Gastroesophageal sphincter (tissue), 4 donors: Measurements from ENCODE around the gene COL1A1. TPM values are rescaled to one million over a fixed set of nuclear protein-coding genes. Genes with fewer than 3 reads are reported as not detected.

Experiments
- ATAC-seq: fragments of 150-250 bp; one replicate; pipeline ENCODE4 v1.9.1; 2016; ENCODE audit warnings: mild to moderate bottlenecking, moderate library complexity
- H3K27ac ChIP-seq, 4 donors: fragments of 200-600 bp; sonication (generic) in 3 of 4; 1 replicate in 3 of 4; 2 replicates in 1 of 4; pipeline ENCODE4 v1.5.1; 2016 to 2019
- H3K27me3 ChIP-seq: fragments of 200-600 bp; sonication (generic); one replicate; pipeline ENCODE4 v1.5.1; 2019
- H3K36me3 ChIP-seq, 2 donors: fragments of 200-600 bp; sonication (generic); one replicate each; pipeline ENCODE4 v1.5.1; 2019; ENCODE audit warnings: control low read depth in 1 of 2
- H3K4me1 ChIP-seq, 3 donors: fragments of 200-600 bp; sonication (generic); 1 replicate in 2 of 3; 2 replicates in 1 of 3; pipeline ENCODE4 v1.5.1; 2016 to 2019; ENCODE audit warnings: control low read depth in 2 of 3
- H3K4me3 ChIP-seq, 2 donors: fragments of 200-600 bp; sonication (generic); one replicate each; pipeline ENCODE4 v1.5.1; 2019; ENCODE audit warnings: mild to moderate bottlenecking in 1 of 2, moderate library complexity in 1 of 2
- H3K9me3 ChIP-seq, 3 donors: fragments of 200-600 bp; sonication (generic); one replicate each; pipeline ENCODE4 v1.5.1; 2017 to 2019; ENCODE audit warnings: control low read depth in 2 of 3
- CTCF ChIP-seq, 4 experiments: fragments of 200-600 bp in 2 of 4; fragments of 450-650 bp in 2 of 4; sonication (generic) in 1 of 4; IDR thresholded peaks; one replicate each; pipeline ENCODE4 v1.5.1; 2017 to 2019; ENCODE audit warnings: antibody characterized with exemption in 4 of 4, mild to moderate bottlenecking in 2 of 4, moderate library complexity in 2 of 4
- EP300 ChIP-seq: sonication (generic); formaldehyde crosslinking; IDR thresholded peaks from one replicate; pipeline ENCODE4 v1.6.1; 2017; ENCODE audit warnings: antibody characterized with exemption, mild to moderate bottlenecking
- POLR2A ChIP-seq, 2 donors: fragments of 450-650 bp; IDR thresholded peaks; one replicate each; pipeline ENCODE4 v1.6.1; 2017; ENCODE audit warnings: antibody characterized with exemption in 2 of 2, mild to moderate bottlenecking in 2 of 2, moderate library complexity in 1 of 2
- POLR2AphosphoS5 ChIP-seq: sonication (generic); formaldehyde crosslinking; IDR thresholded peaks from one replicate; pipeline ENCODE4 v1.6.1; 2017; ENCODE audit warnings: antibody characterized with exemption
- WGBS, 2 donors: methylation state at CpG; one replicate each; pipeline ENCODE4 v1.1.5; 2018; ENCODE audit warnings: low coverage in 1 of 2; 5-methylcytosine and 5-hydroxymethylcytosine counted together
- total RNA-seq, 4 donors: library from RNA; depleted of rRNA; stranded (reverse); fragments of >200 nt; gene quantifications; one replicate each; pipeline ENCODE4 v1.1.0, GENCODE V29; 2016

The COL1A1 gene
- total RNA-seq, 4 donors from 2014 or later = 14.6 to 92.9 (median 69.7) TPM

DNA sequence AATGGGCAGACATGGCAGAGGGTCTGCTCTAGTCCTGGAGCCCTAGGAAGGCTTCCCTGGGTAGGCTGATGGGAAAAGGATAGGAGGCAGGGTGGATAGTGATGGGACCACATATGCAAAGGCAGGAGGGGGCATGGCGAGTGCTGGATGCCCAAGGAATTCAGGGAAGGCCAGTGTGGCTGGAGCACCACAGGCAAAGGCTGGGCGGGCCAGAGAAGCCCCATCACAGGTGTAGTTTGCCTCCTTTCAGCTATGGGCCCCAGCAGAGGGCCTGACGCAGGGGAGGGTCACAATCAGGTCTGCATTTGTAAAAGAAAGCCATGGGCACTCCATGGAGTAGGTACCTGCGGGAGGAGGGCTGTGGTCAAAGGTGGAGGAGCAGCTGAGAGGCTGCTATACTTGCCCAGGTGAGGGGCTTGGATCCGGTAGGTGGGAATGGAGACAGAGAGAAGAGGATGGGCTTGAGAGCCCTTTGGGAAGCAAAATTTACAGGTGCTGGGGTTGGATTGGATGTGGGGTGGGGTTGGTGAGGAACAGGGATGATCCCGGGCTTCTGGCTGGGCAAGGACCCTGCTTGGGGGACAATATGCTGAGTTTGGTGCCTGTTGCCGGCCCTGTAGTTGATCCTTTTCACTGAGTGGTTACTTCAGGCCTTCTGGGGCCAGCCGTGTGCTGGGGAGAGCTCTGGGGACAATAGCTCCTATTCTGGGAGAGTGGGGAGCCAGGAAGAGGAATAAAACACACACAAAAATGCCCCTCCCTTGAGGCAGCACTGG, 6.5 kb upstream of the COL1A1 start:
- TF ChIP-seq CTCF (IDR thresholded peaks at IDR 0.05) = no peak
- no peak for TF ChIP-seq EP300
- TF ChIP-seq POLR2AphosphoS5 = no peak
- TF ChIP-seq POLR2A (IDR thresholded peaks at IDR 0.05) = no peak
- no peaks in the 10 kb centered on the region for H3K9me3 ChIP-seq
- H3K36me3 ChIP-seq = no peaks in the 10 kb centered on the region
- peaks cover 9 to 94% (median 43%) of the 10 kb centered on the region in 3 donors for H3K4me1 ChIP-seq
- no peak overlapping the region for H3K4me3 ChIP-seq
- peak overlapping the region in 3 of 4 donors; percentile 39 to 91 (median 84) for H3K27ac ChIP-seq
- H3K27me3 ChIP-seq = peaks cover 4% of the 10 kb centered on the region
- ATAC-seq = no peak
- 84 to 87% methylated on average over 5 to 7 of the region's 8 CpGs for WGBS, 2 donors

GRCh38 chr17:50207315-50207714, 5.9 kb upstream of the COL1A1 start:
- no peak for TF ChIP-seq POLR2A (IDR thresholded peaks at IDR 0.05)
- TF ChIP-seq POLR2AphosphoS5 = no peak
- no peak for TF ChIP-seq CTCF (IDR thresholded peaks at IDR 0.05)
- TF ChIP-seq EP300 = no peak

DNA sequence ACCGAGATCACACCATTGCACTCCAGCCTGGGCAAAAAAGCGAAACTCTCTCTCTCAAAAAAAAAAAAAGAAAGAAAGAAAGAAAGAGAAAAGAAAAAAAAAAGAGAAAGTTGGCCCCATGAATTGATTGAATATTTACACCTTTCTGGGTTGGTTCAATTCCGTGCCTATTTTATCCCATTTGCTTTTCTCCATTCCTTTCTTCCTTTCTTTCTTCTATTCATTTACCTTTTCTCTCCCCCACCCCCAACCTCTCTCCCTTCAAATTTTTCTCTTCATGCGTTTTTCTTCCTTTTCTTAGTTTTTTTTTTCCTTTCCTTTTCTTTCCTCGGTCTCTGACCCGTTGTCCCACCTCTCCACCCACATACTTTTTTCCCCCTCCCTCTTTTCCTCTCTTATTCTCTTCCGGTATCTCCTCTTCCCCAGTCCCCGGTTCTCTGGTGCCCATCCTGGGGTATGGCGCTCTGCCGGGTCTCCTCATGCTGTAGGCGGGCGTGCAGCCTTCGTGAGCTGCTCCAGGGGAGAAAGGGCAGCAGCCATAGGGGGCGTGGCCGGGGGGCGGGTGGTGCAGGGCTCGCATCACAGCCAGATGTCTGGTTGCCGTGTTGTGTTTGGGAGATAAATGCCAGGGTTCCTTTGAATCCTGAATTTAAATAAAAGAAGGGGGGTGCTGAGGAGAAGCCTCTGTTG, 5.3 kb upstream of the COL1A1 start:
- no peaks in the 10 kb centered on the region for H3K9me3 ChIP-seq
- H3K36me3 ChIP-seq = no peaks in the 10 kb centered on the region
- TF ChIP-seq POLR2A (IDR thresholded peaks at IDR 0.05) (no peak), EP300 (no peak), CTCF (IDR thresholded peaks at IDR 0.05) (no peak), POLR2AphosphoS5 (no peak)
- 22 to 40% methylated on average over 6 to 13 of the region's 18 CpGs for WGBS, 2 donors
- peaks cover 9 to 86% (median 40%) of the 10 kb centered on the region in 3 donors for H3K4me1 ChIP-seq
- H3K4me3 ChIP-seq = peak overlapping the region in 1 of 2 donors; percentile 12
- peak overlapping the region in 3 of 4 donors; percentile 47 to 94 (median 49) for H3K27ac ChIP-seq
- ATAC-seq = no peak
- H3K27me3 ChIP-seq = peaks cover 6% of the 10 kb centered on the region

More at GRCh38 chr17:50207315-50207714, 5.9 kb upstream of the COL1A1 start:
- no peaks in the 10 kb centered on the region for H3K9me3 ChIP-seq
- H3K4me3 ChIP-seq = no peak overlapping the region
- H3K36me3 ChIP-seq = no peaks in the 10 kb centered on the region
- peaks cover 9 to 88% (median 43%) of the 10 kb centered on the region in 3 donors for H3K4me1 ChIP-seq
- peaks cover 4% of the 10 kb centered on the region for H3K27me3 ChIP-seq
- peak overlapping the region in 3 of 4 donors; percentile 47 to 91 (median 49) for H3K27ac ChIP-seq
- 50% methylated on average over 2 of the region's 5 CpGs; no CpG with 5 or more reads in 1 of the 2 donors for WGBS, 2 donors
- ATAC-seq = no peak

DNA sequence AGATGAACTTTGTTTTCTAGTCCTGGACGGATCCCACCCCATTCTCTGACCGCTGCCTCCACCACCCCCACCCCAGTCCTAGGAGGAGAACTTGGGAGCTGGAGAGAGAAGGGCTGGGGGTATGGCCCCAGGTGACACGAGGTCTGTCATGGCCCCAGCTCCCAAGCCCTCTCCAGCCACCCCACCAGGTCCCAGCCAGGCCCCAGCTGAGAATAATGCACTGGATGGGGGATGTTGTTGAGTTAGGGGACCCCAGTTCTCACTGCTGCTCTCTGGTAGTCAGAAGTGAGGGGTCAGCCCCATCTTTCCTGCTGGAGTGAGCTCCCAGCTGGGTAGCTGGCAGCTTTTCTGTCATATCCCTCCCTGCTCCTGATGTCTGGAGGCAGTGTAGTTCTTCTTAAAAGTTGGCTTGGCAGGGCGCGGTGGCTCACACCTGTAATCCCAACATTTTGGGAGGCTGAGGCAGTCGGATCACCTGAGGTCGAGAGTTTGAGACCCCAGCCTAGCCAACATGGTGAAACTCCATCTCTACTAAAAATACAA, 4.6 kb upstream of the COL1A1 start:
- WGBS, 2 donors = 60 to 100% methylated on average over 1 to 3 of the region's 7 CpGs
- TF ChIP-seq POLR2AphosphoS5 (no peak), POLR2A (IDR thresholded peaks at IDR 0.05) (no peak), EP300 (no peak), CTCF (IDR thresholded peaks at IDR 0.05) (no peak)
- H3K4me1 ChIP-seq = peaks cover 9 to 86% (median 35%) of the 10 kb centered on the region in 3 donors

More for the DNA sequence above, 4.6 kb upstream of the COL1A1 start:
- Histone ChIP-seq H3K27me3 (peaks cover 13% of the 10 kb centered on the region), H3K27ac (peak overlapping the region in 3 of 4 donors; percentile 42 to 94 (median 66)), H3K4me3 (no peak overlapping the region), H3K36me3 (no peaks in the 10 kb centered on the region), H3K9me3 (no peaks in the 10 kb centered on the region)
- ATAC-seq = no peak
